Measurements from ENCODE around the gene PRR35.

The PRR35 gene

GRCh38 chr16:518858-519257, 41.3 kb upstream of the PRR35 start:
- no peak overlapping the region for H3K4me3 ChIP-seq (ENCODE audit: low read depth, low read length)
- DNase-seq = no peak
- no peak overlapping the region for H3K27ac ChIP-seq
- no peaks in the 10 kb centered on the region for H3K9me3 ChIP-seq (ENCODE audit: severe bottlenecking)
- no peaks in the 10 kb centered on the region for H3K27me3 ChIP-seq (ENCODE audit: insufficient read depth, low read depth, severe bottlenecking)
- TF ChIP-seq CTCF (IDR thresholded peaks at IDR 0.05; ENCODE audit: low read depth, low read length) = no peak
- H3K36me3 ChIP-seq = peaks cover 40% of the 10 kb centered on the region

- Histone ChIP-seq H3K4me3 (ENCODE audit: low read depth, low read length) (no peak overlapping the region), H3K36me3 (peaks cover 34% of the 10 kb centered on the region), H3K9me3 (ENCODE audit: severe bottlenecking) (no peaks in the 10 kb centered on the region), H3K27ac (no peak overlapping the region), H3K27me3 (ENCODE audit: insufficient read depth, low read depth, severe bottlenecking) (no peaks in the 10 kb centered on the region)
- no peak for TF ChIP-seq CTCF (IDR thresholded peaks at IDR 0.05; ENCODE audit: low read depth, low read length)
- no peak for DNase-seq
These were observed 40.8 kb upstream of the PRR35 start for GRCh38 chr16:519425-519824.

DNA sequence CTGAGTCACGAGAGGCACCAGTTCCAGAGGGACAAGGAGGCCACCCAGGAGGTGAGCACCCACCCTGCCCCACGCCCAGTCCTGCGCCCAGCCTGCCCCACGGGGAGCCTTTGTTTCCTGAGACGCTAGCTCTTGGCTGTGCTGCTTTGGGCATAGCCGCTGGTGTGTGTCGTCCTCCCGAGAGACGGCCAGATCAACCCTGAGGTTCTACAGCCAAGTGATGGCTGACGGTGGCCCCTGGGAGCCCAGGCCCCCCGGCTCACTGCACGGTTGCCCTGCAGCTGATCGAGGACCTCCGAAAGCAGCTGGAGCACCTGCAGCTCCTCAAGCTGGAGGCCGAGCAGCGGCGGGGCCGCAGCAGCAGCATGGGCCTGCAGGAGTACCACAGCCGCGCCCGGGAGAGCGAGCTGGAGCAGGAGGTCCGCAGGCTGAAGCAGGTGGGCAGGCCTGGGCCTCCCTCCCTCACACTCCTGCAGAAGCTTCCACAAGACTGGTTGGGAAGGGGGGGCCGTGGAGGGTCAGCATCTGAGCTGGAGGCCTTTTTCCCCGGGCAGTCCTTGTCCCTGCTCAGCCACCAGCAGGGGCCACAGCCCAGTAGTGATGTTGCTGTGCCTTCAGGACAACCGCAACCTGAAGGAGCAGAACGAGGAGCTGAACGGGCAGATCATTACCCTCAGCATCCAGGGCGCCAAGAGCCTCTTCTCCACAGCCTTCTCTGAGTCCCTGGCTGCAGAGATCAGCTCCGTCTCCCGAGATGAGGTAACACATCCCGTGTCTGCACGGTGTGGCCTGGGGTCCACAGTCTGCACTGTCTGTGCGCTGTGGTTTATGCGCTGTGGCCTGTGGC, 40.1 kb upstream of the PRR35 start:
- no peak for TF ChIP-seq CTCF (IDR thresholded peaks at IDR 0.05; ENCODE audit: low read depth, low read length)
- DNase-seq = no peak
- H3K36me3 ChIP-seq = peaks cover 34% of the 10 kb centered on the region
- H3K27ac ChIP-seq = no peak overlapping the region
- no peaks in the 10 kb centered on the region for H3K27me3 ChIP-seq (ENCODE audit: insufficient read depth, low read depth, severe bottlenecking)
- no peaks in the 10 kb centered on the region for H3K9me3 ChIP-seq (ENCODE audit: severe bottlenecking)
- H3K4me3 ChIP-seq (ENCODE audit: low read depth, low read length) = no peak overlapping the region

GRCh38 chr16:520847-521246, 39.3 kb upstream of the PRR35 start:
- no peak for TF ChIP-seq CTCF (IDR thresholded peaks at IDR 0.05; ENCODE audit: low read depth, low read length)
- peaks cover 32% of the 10 kb centered on the region for H3K36me3 ChIP-seq
- no peaks in the 10 kb centered on the region for H3K27me3 ChIP-seq (ENCODE audit: insufficient read depth, low read depth, severe bottlenecking)
- H3K9me3 ChIP-seq (ENCODE audit: severe bottlenecking) = no peaks in the 10 kb centered on the region
- H3K4me3 ChIP-seq (ENCODE audit: low read depth, low read length) = no peak overlapping the region
- DNase-seq = no peak
- no peak overlapping the region for H3K27ac ChIP-seq

- H3K4me3 ChIP-seq (ENCODE audit: low read depth, low read length) = no peak overlapping the region
- TF ChIP-seq CTCF (IDR thresholded peaks at IDR 0.05; ENCODE audit: low read depth, low read length) = no peak
- H3K27me3 ChIP-seq (ENCODE audit: insufficient read depth, low read depth, severe bottlenecking) = no peaks in the 10 kb centered on the region
- H3K36me3 ChIP-seq = peaks cover 27% of the 10 kb centered on the region
- no peaks in the 10 kb centered on the region for H3K9me3 ChIP-seq (ENCODE audit: severe bottlenecking)
- no peak for DNase-seq
- no peak overlapping the region for H3K27ac ChIP-seq
These were observed 38.6 kb upstream of the PRR35 start for GRCh38 chr16:521381-522210.
